Stimulated activated CD4-positive, alpha-beta T cell treated with anti-CD3 and anti-CD28 coated beads, Interleukin-2, amount 100 ng/mL, for 24 hours (primary cell): ENCODE results near the gene CRACR2B.

Experiments used
- DNase-seq, 2 donors: peaks; one replicate each; pipeline ENCODE4 v3.0.0-alpha.2; 2020

Gene CRACR2B

GRCh38 chr11:839875-840617 is 12.3 kb downstream of the CRACR2B start:
- DNase-seq, result no peak

DNA sequence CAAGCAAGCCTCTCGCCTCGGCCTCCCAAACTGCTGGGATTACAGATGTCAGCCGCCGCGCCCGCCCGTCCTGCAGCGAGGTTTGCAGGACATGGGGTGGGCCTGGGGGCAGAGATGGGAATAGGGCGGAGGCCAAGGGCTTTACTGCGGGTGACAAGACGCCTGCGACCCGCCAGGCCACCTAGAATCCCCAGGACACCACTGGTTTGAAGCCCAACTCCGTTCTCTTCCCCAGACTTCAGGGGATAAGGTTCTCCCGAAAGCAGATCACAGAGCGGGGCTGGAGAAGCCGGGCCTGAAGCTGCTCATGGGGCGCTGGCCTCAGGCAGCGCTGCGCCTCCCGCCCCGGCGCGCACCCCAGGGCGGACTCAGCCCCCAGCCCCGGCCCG is 14.3 kb downstream of the CRACR2B start:
- no peak for DNase-seq

DNA sequence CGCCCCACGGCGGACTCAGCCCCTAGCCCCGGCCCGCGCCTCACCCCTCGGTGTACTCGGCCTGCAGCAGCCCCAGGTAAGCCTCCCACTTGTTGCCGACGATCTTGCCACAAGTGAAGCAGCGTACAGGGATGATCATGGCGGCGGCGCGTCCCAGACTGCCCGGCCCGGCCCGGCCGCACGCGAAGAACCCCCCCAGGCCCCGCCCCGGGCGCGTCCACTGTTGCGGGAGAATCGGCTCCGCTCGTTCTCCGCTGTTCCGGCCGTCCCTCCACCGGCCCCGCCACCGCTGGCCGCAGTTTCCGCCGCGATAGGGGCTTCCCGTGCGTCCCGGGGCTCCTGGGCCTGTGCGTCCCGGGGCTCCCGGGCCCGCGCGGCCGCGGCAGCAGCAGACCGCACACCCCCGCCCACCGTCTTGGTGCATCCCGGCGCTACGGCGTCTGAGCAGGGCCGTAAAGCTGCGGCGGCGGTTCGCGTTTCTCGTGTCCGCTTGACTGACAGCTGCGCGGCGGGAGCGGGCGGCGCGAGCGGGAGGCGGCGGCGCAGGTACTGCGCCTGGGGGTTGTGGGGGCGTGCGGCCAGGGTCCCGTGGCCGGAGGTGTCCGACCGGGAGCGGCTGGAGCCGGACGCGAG is 14.8 kb downstream of the CRACR2B start, which contains the start of the genes POLR2L and TSPAN4:
TSS of gene POLR2L (minus strand) at position 160 of the 633 bp plus-strand sequence. CDS start at position 139, 21 bp downstream.
TSS of gene TSPAN4 (plus strand) at position 483 of the 633 bp plus-strand sequence. CDS start 7,453 bp downstream, outside the sequence.
- peak; percentile 92 to 93 for DNase-seq

- no peak for DNase-seq
Observed at GRCh38 chr11:843086-843734, 15.5 kb downstream of the CRACR2B start.

- no peak for DNase-seq
Observed at GRCh38 chr11:843818-844692, 16.3 kb downstream of the CRACR2B start.

- no peak for DNase-seq
Observed at GRCh38 chr11:844693-845644, 17.2 kb downstream of the CRACR2B start.

- DNase-seq, result no peak
Observed at GRCh38 chr11:845872-846495, 18.3 kb downstream of the CRACR2B start.

DNA sequence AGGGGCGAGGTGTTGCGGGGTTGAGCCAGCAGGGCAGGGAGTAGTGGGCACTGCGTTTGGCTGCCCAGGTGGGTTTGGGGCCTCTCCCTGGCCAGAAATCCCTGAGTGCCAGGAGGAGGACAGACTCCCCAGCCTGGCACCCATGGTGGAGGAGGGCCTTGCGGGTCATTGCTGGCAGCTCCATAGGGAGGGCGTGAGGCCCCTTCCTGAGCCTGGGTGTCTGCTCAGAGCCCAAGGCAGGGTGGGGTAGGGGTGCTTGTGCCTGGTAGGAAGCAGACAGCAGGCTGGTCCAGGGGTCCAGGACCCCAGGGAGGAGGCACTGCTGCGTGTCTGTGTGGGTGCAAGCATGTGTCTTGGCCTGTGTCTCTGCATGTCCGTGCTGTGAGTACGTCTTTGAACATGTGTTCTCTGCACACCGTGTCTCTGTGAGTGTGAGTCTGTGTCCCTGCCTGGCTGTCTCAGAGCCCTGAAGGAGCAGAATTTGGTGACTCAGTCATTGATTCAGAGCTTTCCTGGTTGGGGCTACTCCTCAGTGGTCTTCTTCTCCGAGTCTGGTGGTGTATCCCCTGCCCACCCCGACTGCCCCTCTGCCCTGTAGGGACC is 18.9 kb downstream of the CRACR2B start:
- DNase-seq, result no peak

DNA sequence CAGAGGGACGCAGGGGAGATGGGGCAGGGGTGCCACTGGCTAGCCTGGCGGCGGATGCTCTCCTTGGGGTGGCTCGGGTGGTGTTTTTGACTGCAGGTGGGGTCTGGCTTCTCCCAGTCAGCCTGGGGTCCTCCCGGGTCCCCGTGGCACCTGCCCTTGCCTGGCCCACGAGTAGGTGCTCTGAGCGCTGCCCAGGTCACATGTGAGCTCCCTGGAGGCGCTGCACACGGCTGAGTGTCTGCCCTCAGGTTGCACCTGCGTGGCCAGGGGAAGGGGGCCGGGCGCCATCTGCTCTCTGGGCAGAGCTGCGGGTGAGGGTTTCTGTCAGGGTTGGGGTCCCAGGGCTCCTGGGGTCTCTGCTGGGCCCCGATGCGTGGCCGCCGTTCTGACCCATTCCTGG is 20.2 kb downstream of the CRACR2B start:
- no peak for DNase-seq

DNA sequence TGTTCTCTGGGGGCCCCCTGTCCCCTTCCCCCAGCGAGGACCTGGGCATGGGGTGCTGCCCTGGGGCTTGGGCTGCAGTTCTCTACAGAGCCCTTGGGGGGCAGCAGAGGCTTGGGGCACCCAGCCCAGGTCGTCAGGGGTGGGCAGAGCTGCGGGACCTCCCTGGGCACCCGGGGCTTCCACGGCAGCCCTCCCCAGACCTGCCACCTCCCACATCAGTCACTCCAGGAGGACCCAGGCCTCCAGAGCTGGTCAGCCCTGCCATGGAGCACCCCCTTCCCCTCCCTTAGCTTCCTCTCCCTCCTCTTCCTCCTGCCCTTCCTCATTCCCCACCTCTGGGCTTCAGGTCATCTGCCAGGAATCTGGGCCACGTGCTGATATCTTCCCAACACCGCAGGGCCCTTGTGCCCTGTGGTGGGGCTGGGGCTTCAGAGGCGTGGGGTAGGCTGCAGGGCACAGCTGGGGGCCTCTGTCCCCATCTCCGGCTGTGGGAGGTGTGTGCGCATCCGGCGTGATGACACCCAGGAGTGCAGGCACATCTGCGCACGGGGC is 20.7 kb downstream of the CRACR2B start:
- DNase-seq, result peak; percentile 75

DNA sequence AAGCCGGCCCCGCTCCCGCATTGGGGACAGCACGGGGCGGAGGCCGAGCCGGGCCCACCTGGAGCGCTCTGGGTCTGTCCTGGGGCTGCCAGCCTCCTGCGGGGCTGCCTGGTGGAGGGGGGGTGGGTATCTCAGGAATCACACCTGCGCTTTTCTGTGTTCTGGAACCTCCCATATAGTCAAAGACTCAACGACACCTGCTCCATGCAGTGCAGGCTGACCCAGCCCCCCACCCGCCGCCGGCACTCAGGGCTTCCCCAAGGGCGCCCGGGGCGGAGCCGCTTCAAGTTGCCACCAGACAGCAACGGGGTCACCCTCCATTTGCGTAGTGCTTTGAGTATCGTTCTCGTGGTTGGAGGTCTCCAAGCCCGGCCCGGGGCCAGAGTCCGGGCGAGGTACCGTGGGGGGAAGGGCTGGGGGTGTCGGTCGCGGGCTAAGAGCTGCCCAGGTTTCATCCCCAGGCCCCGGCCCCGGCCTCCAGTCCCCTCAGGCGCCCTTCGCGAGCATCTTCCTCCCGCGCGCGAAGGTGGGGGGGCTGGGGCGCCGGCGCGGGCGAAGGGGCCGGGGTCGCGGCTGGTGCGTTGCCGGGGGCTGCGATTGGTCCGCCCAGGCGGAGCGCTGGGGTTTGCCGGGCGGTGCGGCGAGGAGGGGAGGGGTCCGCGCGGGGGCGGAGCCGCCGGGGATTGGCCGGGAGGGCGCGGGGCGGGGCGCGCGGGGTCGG is 21.5 kb downstream of the CRACR2B start:
- peak in 1 of 2 donors; percentile 62 for DNase-seq

- DNase-seq, result no peak
Observed at GRCh38 chr11:849951-850774, 22.4 kb downstream of the CRACR2B start.

GRCh38 chr11:850775-851763 is 23.4 kb downstream of the CRACR2B start:
- no peak for DNase-seq

DNA sequence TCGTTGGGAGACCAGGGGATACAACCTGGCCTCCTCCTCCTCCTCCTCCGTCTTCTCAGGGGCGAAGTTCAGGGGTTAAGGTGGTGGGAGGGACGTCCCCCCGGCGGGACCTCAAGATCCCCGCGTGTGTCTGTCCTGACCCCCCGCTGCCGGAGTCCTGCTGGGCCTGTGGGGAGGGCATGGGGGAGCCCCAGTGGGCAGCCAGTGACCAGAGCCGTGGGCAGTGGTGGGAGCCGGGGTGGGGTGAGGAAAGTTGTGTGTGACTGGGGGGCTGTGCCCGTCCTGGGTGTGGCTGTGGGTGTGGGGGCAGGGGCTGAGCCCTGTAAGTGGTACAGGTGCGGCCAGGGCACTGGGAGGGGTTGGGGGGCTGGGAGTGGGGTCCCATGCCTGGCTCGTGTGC is 25.0 kb downstream of the CRACR2B start:
- no peak for DNase-seq

GRCh38 chr11:853682-854448 is 26.1 kb downstream of the CRACR2B start:
- no peak for DNase-seq

- DNase-seq, result no peak
Observed at GRCh38 chr11:854601-855329, 27.0 kb downstream of the CRACR2B start.
